ENCODE data around the gene DHX9. TPM values are rescaled to one million over a fixed set of nuclear protein-coding genes. Genes with fewer than 3 reads are reported as not detected.

Gene DHX9
- total RNA-seq, 1 experiment from 2014 or later = 220 TPM

DNA sequence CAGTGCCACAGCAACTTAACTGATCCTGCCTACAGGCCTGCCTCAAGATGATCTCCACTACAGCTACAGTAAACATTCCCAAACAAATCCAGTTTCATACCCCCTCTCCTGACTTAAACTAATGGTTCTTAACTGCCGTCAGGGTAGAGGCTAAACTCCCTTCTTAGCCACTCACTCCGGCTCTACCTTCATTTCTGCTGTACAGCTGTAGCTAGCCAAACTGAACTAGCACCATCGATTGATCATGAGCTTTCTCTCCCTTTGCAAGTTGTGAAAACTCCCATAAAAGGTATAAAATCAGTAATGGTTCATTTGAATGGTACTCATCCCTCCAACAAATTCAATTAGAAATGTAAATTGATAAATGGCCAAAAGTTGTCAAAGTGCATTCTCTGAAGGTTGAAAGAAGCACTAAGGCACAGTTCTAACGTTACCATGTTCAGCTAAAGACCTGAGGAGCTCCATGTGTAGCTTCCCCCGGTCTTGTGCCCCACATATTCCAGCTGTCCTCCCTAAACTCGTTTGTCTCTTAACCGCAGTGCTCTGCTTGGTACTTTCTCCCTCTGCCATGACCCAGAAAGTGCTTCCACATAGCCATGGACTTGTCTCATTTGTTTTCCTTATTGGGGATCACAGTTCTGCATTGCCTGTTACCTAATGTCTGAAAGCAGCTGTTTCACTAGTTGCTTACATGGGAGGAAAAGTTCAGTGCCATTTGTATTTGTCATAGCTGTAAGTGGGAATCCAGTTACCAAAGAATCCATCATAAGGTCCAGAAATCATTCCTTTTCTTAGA, 49.8 kb downstream of the DHX9 start:
- no peak overlapping the region for H2AFZ ChIP-seq (ENCODE audit: low read depth, low read length, poor library complexity, severe bottlenecking)
- TF ChIP-seq JUND (IDR thresholded peaks at IDR 0.05) (peak; percentile 10; the same call in 1 of the 2 replicates), SIN3A (IDR thresholded peaks at IDR 0.05; ENCODE audit: low read depth) (0 out of 2 replicates have a peak, but pooled peaks have one; percentile 29), POLR2AphosphoS5 (IDR thresholded peaks at IDR 0.05; ENCODE audit: low read depth, low read length) (peak; percentile 13; the same call in 1 of the 2 replicates)
- TF ChIP-seq, protein P1, sequence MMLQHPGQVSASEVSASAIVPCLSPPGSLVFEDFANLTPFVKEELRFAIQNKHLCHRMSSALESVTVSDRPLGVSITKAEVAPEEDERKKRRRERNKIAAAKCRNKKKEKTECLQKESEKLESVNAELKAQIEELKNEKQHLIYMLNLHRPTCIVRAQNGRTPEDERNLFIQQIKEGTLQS (IDR thresholded peaks at IDR 0.05) = no peak
- RAD21 ChIA-PET (ENCODE audit: low non-redundant PET in 1 of 2, low total read pairs in 2 of 2, uncharacterized antibody in 2 of 2, unreplicated experiment in 2 of 2) = no interaction called here
- no peaks in the 10 kb centered on the region for H3K27me3 ChIP-seq (ENCODE audit: insufficient read depth, low read length)
- H3K9me3 ChIP-seq (ENCODE audit: control insufficient read depth in 1 of 2, insufficient read depth in 1 of 2, low read depth in 1 of 2, low read length in 2 of 2) = no peaks in the 10 kb centered on the region
- H3K27ac ChIP-seq (ENCODE audit: low read depth, low read length) = no peak overlapping the region
- POLR2A ChIA-PET = no interaction called here
- no TSS peak for BruUV-seq (replicated peaks)
- no peak overlapping the region for H3K4me3 ChIP-seq (replicated peaks in 1 of 2; ENCODE audit: low read depth in 1 of 2, low read length in 2 of 2)
- no peak overlapping the region for H3K4me2 ChIP-seq (ENCODE audit: low read length)
- H4K20me1 ChIP-seq (ENCODE audit: insufficient read depth) = peaks cover 14% of the 10 kb centered on the region
- ATAC-seq (peak; percentile 31), DNase-seq (ENCODE audit: low read depth, low spot score) (no peak)
- peaks cover 2 to 3% of the 10 kb centered on the region in 2 experiments; a peak in 1 of 4 replicates for H3K4me1 ChIP-seq (ENCODE audit: control insufficient read depth in 1 of 2, insufficient read depth in 2 of 2, low read length in 2 of 2)
- CTCF ChIA-PET = no interaction called here
- H3K9me2 ChIP-seq (ENCODE audit: insufficient read depth) = no peaks in the 10 kb centered on the region
- H3K79me2 ChIP-seq (ENCODE audit: insufficient read depth, low read length) = peaks cover 17% of the 10 kb centered on the region
- intact Hi-C loops (cut with micrococcal nuclease) = no loop called here
- peaks cover 36 to 42% of the 10 kb centered on the region in 2 experiments for H3K36me3 ChIP-seq (ENCODE audit: control insufficient read depth in 1 of 2, insufficient read depth in 2 of 2, low read length in 2 of 2)
- H3K9ac ChIP-seq (ENCODE audit: low read length) = no peak overlapping the region

DNA sequence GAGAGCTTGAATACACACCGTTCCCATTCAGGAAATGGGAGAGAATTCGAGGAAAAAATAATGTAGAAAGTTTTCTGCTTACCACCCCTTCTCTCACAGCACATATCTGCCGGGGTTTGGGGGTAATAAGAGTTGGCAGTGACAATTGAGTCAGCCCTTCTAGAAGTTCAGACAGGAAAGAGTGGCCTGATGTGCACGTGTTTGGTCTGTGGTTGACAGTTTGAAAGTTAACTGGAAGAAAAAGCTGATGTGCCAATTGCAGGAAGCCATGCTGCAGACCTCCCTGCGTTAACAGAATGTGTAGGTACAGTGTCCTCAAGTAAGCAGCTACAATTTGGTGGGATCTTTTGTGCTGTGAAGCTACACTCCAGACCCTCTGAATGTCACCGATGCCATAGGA, 50.9 kb downstream of the DHX9 start:
- BruUV-seq (replicated peaks) = TSS peak; percentile 14
- DNase-seq (ENCODE audit: low read depth, low spot score) (no peak), ATAC-seq (peak; percentile 18; the same call in 1 of the 2 replicates)
- peaks cover 10% of the 10 kb centered on the region; the same call in 1 of the 2 replicates for H3K79me2 ChIP-seq (ENCODE audit: insufficient read depth, low read length)
- H3K36me3 ChIP-seq (ENCODE audit: control insufficient read depth in 1 of 2, insufficient read depth in 2 of 2, low read length in 2 of 2) = peaks cover 25 to 34% of the 10 kb centered on the region in 2 experiments
- H3K4me3 ChIP-seq (replicated peaks in 1 of 2; ENCODE audit: low read depth in 1 of 2, low read length in 2 of 2) = no peak overlapping the region
- intact Hi-C loops (cut with micrococcal nuclease) = no loop called here
- TF ChIP-seq TCF7L2 (IDR thresholded peaks at IDR 0.05; ENCODE audit: borderline replicate concordance, extremely low read depth, insufficient read depth, insufficient read length) (no peak), RAD21 (IDR thresholded peaks at IDR 0.05; ENCODE audit: low read depth) (no peak)
- TF ChIP-seq, protein P2, sequence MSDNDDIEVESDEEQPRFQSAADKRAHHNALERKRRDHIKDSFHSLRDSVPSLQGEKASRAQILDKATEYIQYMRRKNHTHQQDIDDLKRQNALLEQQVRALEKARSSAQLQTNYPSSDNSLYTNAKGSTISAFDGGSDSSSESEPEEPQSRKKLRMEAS (IDR thresholded peaks at IDR 0.05) = no peak
- no peaks in the 10 kb centered on the region for H3K9me3 ChIP-seq (ENCODE audit: control insufficient read depth in 1 of 2, insufficient read depth in 1 of 2, low read depth in 1 of 2, low read length in 2 of 2)
- H3K27me3 ChIP-seq (ENCODE audit: insufficient read depth, low read length) = no peaks in the 10 kb centered on the region
- peaks cover 2 to 3% of the 10 kb centered on the region in 2 experiments; a peak in 1 of 4 replicates for H3K4me1 ChIP-seq (ENCODE audit: control insufficient read depth in 1 of 2, insufficient read depth in 2 of 2, low read length in 2 of 2)
- H3K27ac ChIP-seq (ENCODE audit: low read depth, low read length) = no peak overlapping the region
- ChIA-PET RAD21 (ENCODE audit: low non-redundant PET in 1 of 2, low total read pairs in 2 of 2, uncharacterized antibody in 2 of 2, unreplicated experiment in 2 of 2) (no interaction called here), POLR2A (no interaction called here), CTCF (no interaction called here)
- peaks cover 12% of the 10 kb centered on the region for H4K20me1 ChIP-seq (ENCODE audit: insufficient read depth)
- no peaks in the 10 kb centered on the region for H3K9me2 ChIP-seq (ENCODE audit: insufficient read depth)
- H3K4me2 ChIP-seq (ENCODE audit: low read length) = no peak overlapping the region
- no peak overlapping the region for H2AFZ ChIP-seq (ENCODE audit: low read depth, low read length, poor library complexity, severe bottlenecking)
- no peak overlapping the region for H3K9ac ChIP-seq (ENCODE audit: low read length)

Measured in HCT116 (cell line).